Esophagus muscularis mucosa (tissue), 4 donors: ENCODE measurements around the gene LHPP. TPM values are rescaled to one million over a fixed set of nuclear protein-coding genes. Genes with fewer than 3 reads are reported as not detected.

Experiments used
- DNase-seq: peaks from one replicate; pipeline ENCODE4 v3.0.0-alpha.2; 2017; ENCODE audit errors: extremely low spot score
- H3K27ac ChIP-seq, 4 donors: fragments of 200-600 bp; sonication (generic); replicated peaks in 1 of 4; 1 replicate in 3 of 4; 2 replicates in 1 of 4; pipeline ENCODE4 v1.5.1; 2016 to 2019; ENCODE audit warnings: mild to moderate bottlenecking in 1 of 4
- H3K27me3 ChIP-seq, 4 donors: fragments of 200-600 bp; sonication (generic); one replicate each; pipeline versions ENCODE4 v1.5.1 to v1.6.0; 2016 to 2019
- H3K36me3 ChIP-seq, 4 donors: fragments of 200-600 bp; sonication (generic); one replicate each; pipeline ENCODE4 v1.5.1; 2016 to 2019
- H3K4me1 ChIP-seq, 4 donors: fragments of 200-600 bp; sonication (generic); one replicate each; pipeline ENCODE4 v1.5.1; 2016 to 2019
- H3K4me3 ChIP-seq, 4 donors: fragments of 200-600 bp; sonication (generic); 1 replicate in 2 of 4; 2 replicates in 2 of 4; pipeline ENCODE4 v1.5.1; 2016 to 2019; ENCODE audit warnings: mild to moderate bottlenecking in 4 of 4, moderate library complexity in 1 of 4
- H3K9me3 ChIP-seq, 4 donors: fragments of 200-600 bp; sonication (generic); 1 replicate in 3 of 4; 2 replicates in 1 of 4; pipeline ENCODE4 v1.5.1; 2016 to 2019
- EP300 ChIP-seq: sonication (generic); formaldehyde crosslinking; IDR thresholded peaks from one replicate; pipeline ENCODE4 v1.6.1; 2017; ENCODE audit warnings: antibody characterized with exemption
- POLR2A ChIP-seq: fragments of 450-650 bp; IDR thresholded peaks from one replicate; pipeline ENCODE4 v1.6.1; 2017; ENCODE audit warnings: antibody characterized with exemption, moderate library complexity, mild to moderate bottlenecking, low read depth
- POLR2AphosphoS5 ChIP-seq, 2 donors: sonication (generic); formaldehyde crosslinking; IDR thresholded peaks; one replicate each; pipeline ENCODE4 v1.6.1; 2017; ENCODE audit warnings: antibody characterized with exemption in 2 of 2
- WGBS: methylation state at CpG from one replicate; pipeline ENCODE4 v1.1.5; 2018; 5-methylcytosine and 5-hydroxymethylcytosine counted together
- intact Hi-C: fragments of 100-400 bp; cut with DNase I; formaldehyde crosslinking; loops from one replicate; pipeline ENCODE4 v1.15.1; 2023
- total RNA-seq, 4 donors: library from RNA; depleted of rRNA; stranded (reverse); fragments of >200 nt; gene quantifications; one replicate each; pipeline versions ENCODE4 v1.1.0 to v1.2.1, GENCODE V29; 2016
- TF ChIP-seq, protein P1 (sequence below), 3 experiments: fragments of 200-600 bp in 2 of 3; fragments of 450-650 bp in 1 of 3; sonication (generic) in 2 of 3; IDR thresholded peaks; one replicate each; pipeline ENCODE4 v1.5.1; 2017 to 2019; ENCODE audit warnings: antibody characterized with exemption in 3 of 3, mild to moderate bottlenecking in 2 of 3, moderate library complexity in 1 of 3

Gene LHPP
- total RNA-seq, 4 donors from 2014 or later, result 10.8 to 20.9 (median 15.7) TPM

GRCh38 chr10:124496150-124496549 is 34.5 kb downstream of the LHPP start:
- Histone ChIP-seq H3K27me3 (no peaks in the 10 kb centered on the region), H3K9me3 (peaks cover 0 to 6% (median 3%) of the 10 kb centered on the region in 4 donors), H3K36me3 (peaks cover 0 to 20% (median 3%) of the 10 kb centered on the region in 4 donors), H3K27ac (no peak overlapping the region), H3K4me1 (no peaks in the 10 kb centered on the region), H3K4me3 (no peak overlapping the region)
- no peak for DNase-seq
- TF ChIP-seq POLR2AphosphoS5 (IDR thresholded peaks at IDR 0.05), result no peak
- no peak for TF ChIP-seq EP300
- TF ChIP-seq POLR2A, result no peak
- TF ChIP-seq, protein P1, sequence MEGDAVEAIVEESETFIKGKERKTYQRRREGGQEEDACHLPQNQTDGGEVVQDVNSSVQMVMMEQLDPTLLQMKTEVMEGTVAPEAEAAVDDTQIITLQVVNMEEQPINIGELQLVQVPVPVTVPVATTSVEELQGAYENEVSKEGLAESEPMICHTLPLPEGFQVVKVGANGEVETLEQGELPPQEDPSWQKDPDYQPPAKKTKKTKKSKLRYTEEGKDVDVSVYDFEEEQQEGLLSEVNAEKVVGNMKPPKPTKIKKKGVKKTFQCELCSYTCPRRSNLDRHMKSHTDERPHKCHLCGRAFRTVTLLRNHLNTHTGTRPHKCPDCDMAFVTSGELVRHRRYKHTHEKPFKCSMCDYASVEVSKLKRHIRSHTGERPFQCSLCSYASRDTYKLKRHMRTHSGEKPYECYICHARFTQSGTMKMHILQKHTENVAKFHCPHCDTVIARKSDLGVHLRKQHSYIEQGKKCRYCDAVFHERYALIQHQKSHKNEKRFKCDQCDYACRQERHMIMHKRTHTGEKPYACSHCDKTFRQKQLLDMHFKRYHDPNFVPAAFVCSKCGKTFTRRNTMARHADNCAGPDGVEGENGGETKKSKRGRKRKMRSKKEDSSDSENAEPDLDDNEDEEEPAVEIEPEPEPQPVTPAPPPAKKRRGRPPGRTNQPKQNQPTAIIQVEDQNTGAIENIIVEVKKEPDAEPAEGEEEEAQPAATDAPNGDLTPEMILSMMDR (IDR thresholded peaks at IDR 0.05), result no peak
- intact Hi-C loops, result no loop called here
- 92% methylated on average over 14 of the region's 14 CpGs for WGBS

DNA sequence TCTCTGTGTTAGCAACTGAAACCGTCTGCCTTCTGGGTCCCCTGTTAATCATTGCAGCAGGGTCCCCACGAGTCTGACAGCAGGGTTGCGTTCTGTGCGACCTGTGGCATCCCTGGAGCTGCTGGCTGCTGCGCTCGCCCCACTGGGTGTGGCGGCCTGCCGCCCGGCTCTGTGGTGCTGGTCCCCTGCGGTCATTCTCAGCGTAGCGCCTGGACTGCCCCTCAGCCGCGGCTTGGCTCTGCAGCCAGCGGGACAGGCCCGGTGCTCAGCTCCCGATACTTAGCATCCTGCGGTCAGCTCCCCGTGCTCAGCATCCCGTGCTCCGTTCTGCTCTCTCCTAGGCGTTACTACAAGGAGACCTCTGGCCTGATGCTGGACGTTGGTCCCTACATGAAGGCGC is 35.0 kb downstream of the LHPP start:
- no peaks in the 10 kb centered on the region for H3K4me1 ChIP-seq
- no peak overlapping the region for H3K4me3 ChIP-seq
- peaks cover 0 to 6% (median 3%) of the 10 kb centered on the region in 4 donors for H3K9me3 ChIP-seq
- H3K36me3 ChIP-seq, result peaks cover 0 to 21% (median 3%) of the 10 kb centered on the region in 4 donors
- no peak for TF ChIP-seq POLR2AphosphoS5 (IDR thresholded peaks at IDR 0.05)
- no peak for TF ChIP-seq POLR2A
- TF ChIP-seq EP300, result no peak
- DNase-seq, result no peak
- 88% methylated on average over 13 of the region's 24 CpGs for WGBS
- H3K27me3 ChIP-seq, result no peaks in the 10 kb centered on the region
- H3K27ac ChIP-seq, result no peak overlapping the region
- intact Hi-C loops, result no loop called here

DNA sequence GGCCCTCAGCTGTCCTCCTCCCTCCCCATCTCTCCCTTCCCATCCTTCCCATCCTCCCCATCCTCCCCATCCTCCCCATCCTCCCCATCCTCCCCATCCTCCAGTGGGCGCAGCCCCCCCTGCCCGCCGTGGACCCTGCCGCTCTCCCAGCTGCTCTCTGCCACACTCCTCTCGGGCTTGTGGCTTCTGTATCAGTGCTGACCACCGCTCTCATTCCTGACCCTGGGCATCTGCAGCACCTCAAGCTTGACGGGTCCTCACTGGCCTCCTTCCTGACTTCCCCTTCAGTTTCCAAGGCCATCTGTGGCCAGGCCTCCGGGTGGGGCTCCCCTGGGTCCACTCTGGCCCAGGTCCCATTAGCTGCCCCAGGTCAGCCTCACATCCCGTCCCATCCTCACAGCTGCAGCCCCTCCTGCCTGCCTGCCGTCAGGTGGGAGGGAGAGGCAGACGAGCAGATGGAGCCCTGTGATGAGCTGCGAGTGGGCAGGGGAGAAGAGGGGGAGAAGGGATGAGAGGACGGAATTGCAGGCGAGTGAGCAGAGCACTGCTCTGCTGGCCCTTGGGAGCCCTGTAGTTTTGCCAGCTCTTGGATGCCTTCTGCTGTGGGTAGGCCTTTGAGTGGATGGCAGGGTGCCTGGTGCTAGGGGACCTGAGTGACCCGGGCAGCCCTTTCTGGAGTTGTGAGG is 35.7 kb downstream of the LHPP start:
- no peaks in the 10 kb centered on the region for H3K4me1 ChIP-seq
- no peaks in the 10 kb centered on the region for H3K27me3 ChIP-seq
- WGBS, result 87% methylated on average over 14 of the region's 15 CpGs
- intact Hi-C loops, result no loop called here
- TF ChIP-seq EP300 (no peak), POLR2AphosphoS5 (IDR thresholded peaks at IDR 0.05) (no peak), POLR2A (no peak)
- no peak for DNase-seq
- peaks cover 0 to 6% (median 3%) of the 10 kb centered on the region in 4 donors for H3K9me3 ChIP-seq
- no peak overlapping the region for H3K4me3 ChIP-seq
- H3K36me3 ChIP-seq, result peaks cover 0 to 21% (median 3%) of the 10 kb centered on the region in 4 donors
- H3K27ac ChIP-seq, result no peak overlapping the region

DNA sequence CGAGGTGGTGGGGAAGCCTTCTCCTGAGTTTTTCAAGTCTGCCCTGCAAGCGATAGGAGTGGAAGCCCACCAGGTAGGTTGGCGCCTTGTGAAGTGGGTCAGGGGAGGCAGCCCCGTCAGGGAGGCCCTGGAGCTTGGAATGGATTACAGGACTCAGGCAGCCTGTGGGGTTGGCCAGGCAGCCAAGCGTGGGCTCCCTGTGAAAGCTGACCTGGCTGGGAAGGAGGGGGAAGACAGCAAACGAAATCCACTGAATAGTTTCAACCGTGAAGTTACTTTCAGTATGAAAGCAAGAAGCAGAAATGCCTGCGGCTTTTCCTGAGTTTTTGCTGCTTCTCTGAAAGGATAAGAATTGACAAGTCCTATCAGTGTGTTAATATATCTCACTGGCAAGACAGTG is 36.4 kb downstream of the LHPP start:
- no peak for DNase-seq
- no peak overlapping the region for H3K27ac ChIP-seq
- WGBS, result 90% methylated on average over 8 of the region's 8 CpGs
- peaks cover 0 to 21% (median 3%) of the 10 kb centered on the region in 4 donors for H3K36me3 ChIP-seq
- no peak overlapping the region for H3K4me3 ChIP-seq
- peaks cover 0 to 6% (median 3%) of the 10 kb centered on the region in 4 donors for H3K9me3 ChIP-seq
- TF ChIP-seq EP300, result no peak
- intact Hi-C loops, result no loop called here
- H3K4me1 ChIP-seq, result no peaks in the 10 kb centered on the region
- no peaks in the 10 kb centered on the region for H3K27me3 ChIP-seq

DNA sequence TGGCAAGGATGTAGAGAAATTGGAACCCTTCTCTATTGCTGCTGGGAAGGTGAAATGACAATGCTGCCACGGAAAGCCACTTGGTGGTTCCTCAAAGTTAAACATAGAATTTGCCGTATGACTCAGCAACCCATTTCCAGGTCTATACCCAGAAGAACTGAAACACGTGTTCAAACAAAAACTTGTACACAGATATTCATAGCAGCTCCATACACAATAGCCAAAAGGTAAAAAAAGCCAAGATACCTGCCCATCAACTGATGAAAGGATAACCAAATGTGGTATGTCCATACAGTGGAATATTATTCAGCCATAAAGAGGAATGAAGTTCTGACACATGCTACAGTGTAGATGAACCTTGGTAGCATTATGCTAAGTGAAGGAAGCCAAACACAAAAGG is 39.1 kb downstream of the LHPP start:
- no peak overlapping the region for H3K27ac ChIP-seq
- H3K27me3 ChIP-seq, result no peaks in the 10 kb centered on the region
- TF ChIP-seq POLR2AphosphoS5 (IDR thresholded peaks at IDR 0.05) (no peak), POLR2A (no peak), EP300 (no peak)
- TF ChIP-seq, protein P1 (IDR thresholded peaks at IDR 0.05), result no peak
- WGBS, result 86% methylated on average over 3 of the region's 3 CpGs
- H3K4me3 ChIP-seq, result no peak overlapping the region
- peaks cover 0 to 21% (median 3%) of the 10 kb centered on the region in 4 donors for H3K36me3 ChIP-seq
- no peak for DNase-seq
- no peaks in the 10 kb centered on the region for H3K4me1 ChIP-seq
- peaks cover 0 to 6% (median 3%) of the 10 kb centered on the region in 4 donors for H3K9me3 ChIP-seq
- intact Hi-C loops, result no loop called here

DNA sequence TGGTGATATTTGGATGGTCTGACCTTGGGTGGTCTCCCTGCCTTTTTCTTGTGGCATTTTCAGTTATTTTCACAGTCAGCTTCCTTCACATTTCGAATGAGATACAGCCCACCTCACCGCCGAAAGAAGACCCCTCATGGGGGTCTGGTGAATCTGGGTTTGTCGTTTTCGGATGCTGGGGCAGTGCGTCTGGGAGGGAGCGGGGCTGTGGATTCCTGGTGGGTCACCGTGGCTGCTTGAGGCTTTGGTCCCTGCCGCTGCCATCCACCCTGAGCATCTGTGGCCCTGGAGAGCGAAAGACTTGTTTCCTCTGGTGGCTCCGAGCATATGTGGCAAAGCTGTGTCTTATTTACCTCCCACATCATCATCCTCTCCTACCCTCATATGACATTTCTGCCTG is 43.1 kb downstream of the LHPP start:
- TF ChIP-seq EP300 (no peak), POLR2A (no peak), POLR2AphosphoS5 (IDR thresholded peaks at IDR 0.05) (no peak)
- TF ChIP-seq, protein P1 (IDR thresholded peaks at IDR 0.05), result no peak
- H3K4me1 ChIP-seq, result no peaks in the 10 kb centered on the region
- no peak overlapping the region for H3K4me3 ChIP-seq
- H3K27ac ChIP-seq, result no peak overlapping the region
- DNase-seq, result no peak
- H3K36me3 ChIP-seq, result peaks cover 0 to 13% (median 3%) of the 10 kb centered on the region in 4 donors
- H3K9me3 ChIP-seq, result peaks cover 0 to 6% (median 3%) of the 10 kb centered on the region in 4 donors
- intact Hi-C loops, result no loop called here
- WGBS, result 93% methylated on average over 11 of the region's 11 CpGs
- no peaks in the 10 kb centered on the region for H3K27me3 ChIP-seq
